NCI-H1092 treated with DMSO at 0.1 percent for 48 hours (cell line): ENCODE measurements around the gene HMCN2.
"Not testable (repeated sequence)": the region's sequence is repeated elsewhere in the genome, so short reads cannot be mapped to it uniquely, and the experiment has no call there.

Experiments used
- DNase-seq: peaks from one replicate; lab custom pipeline; 2025; lab: John Stamatoyannopoulos, UW

The HMCN2 gene

GRCh38 chr9:130330202-130330862, 64.8 kb downstream of the HMCN2 start:
- peak; percentile 29 for DNase-seq

- DNase-seq, result no peak
These were observed 65.5 kb downstream of the HMCN2 start for GRCh38 chr9:130331061-130331460.

- DNase-seq, result no peak
These were observed 66.0 kb downstream of the HMCN2 start for GRCh38 chr9:130331573-130331972.

GRCh38 chr9:130332384-130332926, 66.9 kb downstream of the HMCN2 start:
- DNase-seq, result no peak

GRCh38 chr9:130333041-130333711, 67.6 kb downstream of the HMCN2 start:
- no peak for DNase-seq

GRCh38 chr9:130333712-130334062, 68.1 kb downstream of the HMCN2 start:
- DNase-seq, result no peak

- DNase-seq, result no peak
These were observed 69.4 kb downstream of the HMCN2 start for GRCh38 chr9:130334915-130335314.

GRCh38 chr9:130336027-130336610, 70.6 kb downstream of the HMCN2 start:
- no peak for DNase-seq

GRCh38 chr9:130336885-130337284, 71.3 kb downstream of the HMCN2 start:
- DNase-seq, result no peak

GRCh38 chr9:130337318-130337717, 71.8 kb downstream of the HMCN2 start:
- no peak for DNase-seq

GRCh38 chr9:130337784-130338380, 72.3 kb downstream of the HMCN2 start:
- DNase-seq, result no peak

- not testable (repeated sequence) for DNase-seq
These were observed 73.3 kb downstream of the HMCN2 start for GRCh38 chr9:130338891-130339290.

- DNase-seq, result no peak
These were observed 73.7 kb downstream of the HMCN2 start for GRCh38 chr9:130339306-130339705.

GRCh38 chr9:130340011-130340410, 74.5 kb downstream of the HMCN2 start:
- no peak for DNase-seq

GRCh38 chr9:130340557-130340956, 75.0 kb downstream of the HMCN2 start:
- not testable (repeated sequence) for DNase-seq

- DNase-seq, result no peak
These were observed 75.6 kb downstream of the HMCN2 start for GRCh38 chr9:130341128-130341527.

GRCh38 chr9:130341839-130342713, 76.5 kb downstream of the HMCN2 start:
- no peak for DNase-seq

GRCh38 chr9:130342714-130343085, 77.1 kb downstream of the HMCN2 start:
- DNase-seq, result no peak

GRCh38 chr9:130343445-130343918, 77.9 kb downstream of the HMCN2 start:
- no peak for DNase-seq

- no peak for DNase-seq
These were observed 78.8 kb downstream of the HMCN2 start for GRCh38 chr9:130344366-130344765.

- no peak for DNase-seq
These were observed 79.7 kb downstream of the HMCN2 start for GRCh38 chr9:130345009-130345896.
